Fibroblast of gingiva (primary cell): ENCODE measurements around the gene FBLN1.

Experiments
- DNase-seq: peaks from one replicate; pipeline ENCODE4 v3.0.0-alpha.2; 2011; ENCODE audit warnings: low read depth

FBLN1 gene

GRCh38 chr22:45504373-45505341 lies 2.0 kb downstream of the FBLN1 start:
- DNase-seq: peak; percentile 64

GRCh38 chr22:45505991-45506747 lies 3.5 kb downstream of the FBLN1 start:
- peak; percentile 17 for DNase-seq

GRCh38 chr22:45506816-45507360 lies 4.2 kb downstream of the FBLN1 start:
- DNase-seq: peak; percentile 27

GRCh38 chr22:45507798-45508197 lies 5.1 kb downstream of the FBLN1 start:
- DNase-seq: no peak

GRCh38 chr22:45508814-45509213 lies 6.1 kb downstream of the FBLN1 start:
- peak; percentile 14 for DNase-seq

GRCh38 chr22:45510376-45511232 lies 7.9 kb downstream of the FBLN1 start:
- peak; percentile 32 for DNase-seq

GRCh38 chr22:45511847-45512261 lies 9.2 kb downstream of the FBLN1 start:
- peak; percentile 98 for DNase-seq

- no peak for DNase-seq
Measured at GRCh38 chr22:45512363-45512762, 9.7 kb downstream of the FBLN1 start.

- no peak for DNase-seq
Measured at GRCh38 chr22:45515676-45516075, 13.0 kb downstream of the FBLN1 start.

GRCh38 chr22:45516163-45516562 lies 13.5 kb downstream of the FBLN1 start:
- no peak for DNase-seq

- DNase-seq: peak; percentile 85
Measured at GRCh38 chr22:45516923-45517675, 14.4 kb downstream of the FBLN1 start.

GRCh38 chr22:45518136-45518535 lies 15.5 kb downstream of the FBLN1 start:
- DNase-seq: no peak

GRCh38 chr22:45518580-45518991 lies 15.9 kb downstream of the FBLN1 start:
- peak; percentile 71 for DNase-seq

GRCh38 chr22:45521178-45521577 lies 18.5 kb downstream of the FBLN1 start:
- no peak for DNase-seq

GRCh38 chr22:45522462-45522861 lies 19.8 kb downstream of the FBLN1 start:
- DNase-seq: no peak

GRCh38 chr22:45524157-45524556 lies 21.5 kb downstream of the FBLN1 start:
- no peak for DNase-seq

GRCh38 chr22:45524966-45525365 lies 22.3 kb downstream of the FBLN1 start:
- no peak for DNase-seq

GRCh38 chr22:45525480-45525879 lies 22.8 kb downstream of the FBLN1 start:
- no peak for DNase-seq

GRCh38 chr22:45526281-45526680 lies 23.6 kb downstream of the FBLN1 start:
- DNase-seq: no peak

GRCh38 chr22:45526768-45527360 lies 24.2 kb downstream of the FBLN1 start:
- DNase-seq: no peak

GRCh38 chr22:45527456-45527855 lies 24.8 kb downstream of the FBLN1 start:
- DNase-seq: no peak
